C1 segment of cervical spinal cord (tissue), 14 donors: ENCODE measurements around the gene LOXL3.
"Not testable (repeated sequence)": the region's sequence is repeated elsewhere in the genome, so short reads cannot be mapped to it uniquely, and the experiment has no call there.

ENCODE experiments used
- DNase-seq, 14 donors: peaks; one replicate each; lab custom pipeline; 2025; lab: John Stamatoyannopoulos, UW

The LOXL3 gene

GRCh38 chr2:74573747-74574562, 20.2 kb upstream of the LOXL3 start:
- DNase-seq = peak in 1 of 14 donors; percentile 9

GRCh38 chr2:74572178-74572925, 18.6 kb upstream of the LOXL3 start:
- DNase-seq = no peak

DNA sequence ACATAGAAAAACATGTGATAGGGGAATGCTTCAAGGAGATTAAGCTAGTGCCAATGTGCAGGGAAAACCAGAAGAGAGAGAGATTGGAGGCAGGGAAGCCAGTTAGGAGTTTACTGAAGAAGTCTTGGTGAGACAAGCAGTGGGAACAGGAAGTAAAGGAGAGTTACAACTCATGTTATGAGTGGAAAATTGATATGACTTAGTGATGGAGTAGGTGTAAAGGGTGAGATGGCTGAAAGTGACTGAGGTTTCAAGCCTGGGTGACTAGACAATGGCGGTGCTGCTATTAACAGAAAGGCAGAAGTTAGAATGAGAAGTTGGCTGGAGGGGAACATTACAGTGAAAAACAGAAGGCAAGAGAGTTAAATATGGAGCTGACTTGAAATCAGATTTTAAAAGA, 17.3 kb upstream of the LOXL3 start:
- no peak for DNase-seq

DNA sequence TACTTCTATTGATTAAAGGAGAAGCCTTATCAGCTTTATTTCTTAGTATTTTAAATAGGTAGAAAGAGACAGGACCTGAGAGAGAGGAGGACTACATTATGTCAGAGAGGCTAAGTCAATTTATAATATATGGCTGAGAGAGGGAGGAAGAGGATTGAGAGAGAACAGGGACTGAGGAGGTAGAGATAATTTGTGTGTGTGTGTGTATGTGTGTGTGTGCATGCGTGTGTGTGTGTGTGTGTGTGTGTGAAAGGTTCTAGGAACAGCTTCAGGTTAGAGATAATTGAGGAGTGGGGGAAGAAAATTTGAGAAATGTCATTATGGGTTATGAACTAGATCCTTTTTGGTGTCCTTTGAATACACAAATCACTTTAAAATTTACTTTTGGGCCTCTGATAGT, 15.9 kb upstream of the LOXL3 start:
- DNase-seq = no peak

DNA sequence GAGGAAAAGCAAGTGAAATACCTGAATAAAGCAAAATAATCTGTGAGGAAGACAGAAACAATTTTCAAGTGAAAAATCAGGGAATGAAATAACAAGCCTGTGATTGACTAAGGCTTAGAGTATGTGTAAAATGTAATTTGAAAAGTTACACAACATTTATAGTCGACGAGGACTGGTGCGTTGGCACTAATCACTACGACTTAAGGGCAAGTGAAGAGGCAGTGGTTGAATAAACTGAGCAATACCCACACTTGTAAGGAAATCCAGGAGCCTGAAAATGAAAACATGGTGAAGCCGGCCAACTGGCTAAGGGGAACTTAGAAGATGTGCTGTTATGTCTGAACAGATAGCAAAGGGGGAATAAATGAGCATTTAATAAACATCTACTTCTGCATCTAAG, 14.1 kb upstream of the LOXL3 start:
- no peak for DNase-seq

DNA sequence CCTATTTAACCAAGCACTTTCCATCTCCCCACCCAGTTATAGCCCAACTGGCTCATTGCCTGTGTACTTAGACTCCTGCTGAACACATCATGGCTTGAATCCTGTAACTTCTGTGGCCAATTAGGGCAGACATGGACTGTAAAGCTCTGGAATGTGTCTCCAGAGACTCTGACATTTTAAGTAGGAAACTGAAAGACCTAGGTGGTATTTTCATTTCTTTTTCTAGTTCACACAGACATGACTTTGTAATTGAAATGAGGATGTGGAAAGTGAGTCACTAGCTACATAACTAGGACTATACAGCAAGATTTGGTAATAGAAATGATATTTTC, 13.0 kb upstream of the LOXL3 start:
- DNase-seq = no peak

GRCh38 chr2:74566076-74566753, 12.5 kb upstream of the LOXL3 start:
- DNase-seq = no peak

DNA sequence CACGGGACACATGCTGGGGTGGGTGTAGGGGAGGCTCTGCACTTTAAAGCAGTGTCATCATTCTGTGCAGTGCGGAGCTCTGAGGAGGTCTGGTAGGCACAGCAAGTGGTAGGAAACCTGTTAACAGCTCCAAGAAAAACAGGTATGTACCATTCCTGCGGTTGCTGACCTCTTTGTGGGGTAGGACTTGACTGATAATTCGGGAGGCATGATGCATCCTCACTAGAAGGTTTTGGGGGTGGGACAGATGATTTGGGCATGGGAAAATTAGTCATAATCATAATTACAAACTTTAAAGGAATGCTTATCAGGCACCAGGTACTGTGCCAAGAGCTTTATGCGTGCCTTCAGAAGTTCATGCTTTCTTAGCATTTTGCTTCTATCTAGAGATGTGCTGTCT, 10.5 kb upstream of the LOXL3 start:
- no peak for DNase-seq

GRCh38 chr2:74562126-74562775, 8.5 kb upstream of the LOXL3 start:
- DNase-seq = no peak

- not testable (repeated sequence) for DNase-seq
Observed at GRCh38 chr2:74561022-74561421, 7.3 kb upstream of the LOXL3 start.

DNA sequence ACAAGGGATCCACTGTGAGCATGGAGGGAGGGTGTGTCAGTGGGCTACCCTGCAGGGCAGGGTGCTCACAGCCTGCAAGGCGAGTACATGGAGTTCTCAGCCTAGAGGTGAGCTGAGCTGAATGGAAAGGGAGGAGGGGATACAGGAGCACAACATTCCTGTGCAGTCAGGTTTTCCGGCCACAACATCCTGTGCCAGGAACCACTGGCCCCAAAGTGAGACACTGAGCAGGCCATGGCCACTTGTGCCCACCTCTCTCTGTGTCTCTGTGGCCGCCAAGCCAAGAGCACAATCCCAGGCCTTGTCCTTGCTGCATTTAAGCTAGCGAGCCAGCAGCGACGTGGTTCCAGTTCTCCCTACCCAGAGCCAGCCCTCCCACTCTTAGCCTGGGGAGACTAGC, 6.8 kb upstream of the LOXL3 start:
- no peak for DNase-seq

GRCh38 chr2:74559912-74560311, 6.2 kb upstream of the LOXL3 start:
- DNase-seq = no peak

GRCh38 chr2:74558284-74559230, 4.8 kb upstream of the LOXL3 start:
- DNase-seq = no peak

DNA sequence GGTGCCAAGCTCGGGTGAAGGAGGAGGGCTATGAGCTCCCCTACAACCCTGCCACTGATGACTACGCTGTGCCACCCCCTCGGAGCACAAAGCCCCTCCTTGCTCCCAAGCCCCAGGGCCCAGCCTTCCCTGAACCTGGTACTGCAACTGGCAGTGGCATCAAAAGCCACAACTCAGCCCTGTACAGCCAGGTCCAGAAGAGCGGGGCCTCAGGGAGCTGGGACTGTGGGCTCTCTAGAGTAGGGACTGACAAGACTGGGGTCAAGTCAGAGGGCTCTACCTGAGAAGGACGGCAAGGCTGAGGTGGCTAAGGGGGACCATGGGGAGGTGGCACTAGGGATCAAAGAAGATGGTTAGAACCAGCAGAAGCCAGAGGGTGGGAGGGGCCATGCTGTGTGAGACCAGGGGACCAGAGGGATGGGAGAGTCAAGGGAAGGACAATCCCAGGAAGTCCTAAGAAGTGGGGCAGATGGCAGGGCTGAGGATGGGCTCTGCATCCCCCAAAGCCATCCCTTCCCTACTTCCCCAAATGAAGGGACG, 3.2 kb upstream of the LOXL3 start:
- no peak for DNase-seq

- DNase-seq = no peak
Observed at GRCh38 chr2:74556159-74556558, 2.4 kb upstream of the LOXL3 start.

DNA sequence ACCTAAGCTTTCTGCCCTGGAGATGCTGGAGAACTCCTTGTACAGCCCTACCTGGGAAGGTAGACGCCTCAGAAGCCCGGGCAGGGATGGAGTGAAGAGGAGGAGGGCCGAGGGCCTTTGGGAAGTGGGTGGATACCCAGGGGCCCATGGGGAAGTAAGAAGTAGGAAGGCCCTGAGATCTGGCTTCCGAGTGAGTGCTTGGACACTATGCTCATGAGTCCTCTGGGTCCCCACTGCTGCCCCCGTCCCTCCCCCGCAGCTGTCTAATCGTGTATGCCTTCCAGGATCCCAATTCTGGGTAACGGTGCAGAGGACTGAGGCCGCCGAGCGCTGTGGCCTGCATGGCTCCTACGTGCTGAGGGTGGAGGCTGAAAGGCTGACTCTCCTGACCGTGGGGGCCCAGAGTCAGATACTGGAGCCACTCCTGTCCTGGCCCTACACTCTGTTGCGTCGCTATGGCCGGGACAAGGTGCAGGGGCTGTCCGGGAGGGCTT, 1.9 kb upstream of the LOXL3 start:
- peak in 2 of 14 donors; percentile 20 to 30 for DNase-seq

DNA sequence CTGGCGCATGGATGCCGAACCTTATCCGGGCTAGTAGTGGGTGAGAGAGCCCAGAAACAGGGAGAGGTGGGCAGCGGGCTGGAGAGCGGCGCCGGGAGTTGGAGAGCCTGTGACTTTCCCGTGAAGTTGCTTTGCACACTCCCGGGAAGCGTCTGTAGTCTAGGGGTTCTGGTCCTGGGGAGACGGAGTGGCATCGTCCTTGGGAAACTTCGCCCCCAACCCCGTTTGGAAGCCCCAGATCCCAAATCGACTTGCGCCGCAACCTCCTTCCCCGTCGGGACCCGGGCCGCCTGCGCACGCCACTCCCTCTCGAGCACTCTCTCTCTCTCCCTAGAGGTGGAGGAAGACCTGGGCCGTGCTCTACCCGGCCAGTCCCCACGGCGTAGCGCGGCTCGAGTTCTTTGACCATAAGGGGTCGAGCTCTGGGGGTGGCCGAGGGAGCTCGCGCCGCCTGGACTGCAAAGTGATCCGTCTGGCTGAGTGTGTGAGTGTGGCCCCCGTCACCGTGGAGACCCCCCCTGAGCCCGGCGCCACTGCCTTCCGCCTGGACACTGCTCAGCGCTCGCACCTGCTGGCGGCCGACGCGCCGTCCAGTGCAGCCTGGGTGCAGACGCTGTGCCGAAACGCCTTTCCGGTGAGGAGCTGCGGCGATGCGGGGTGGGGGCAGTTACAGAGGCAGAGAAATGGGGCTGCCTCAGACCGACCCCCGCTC, 1.2 kb upstream of the LOXL3 start:
- peak in 2 of 14 donors; percentile 51 to 55 for DNase-seq

GRCh38 chr2:74552914-74553811, 579 bp downstream of the LOXL3 start:
- DNase-seq = peak in 4 of 14 donors; percentile 34 to 45 (median 42)
